ENCODE measurements around the gene BCORL1.

Gene BCORL1

GRCh38 chrX:129979207-129979920 lies 3.1 kb upstream of the BCORL1 start:
- TF ChIP-seq, protein P1, sequence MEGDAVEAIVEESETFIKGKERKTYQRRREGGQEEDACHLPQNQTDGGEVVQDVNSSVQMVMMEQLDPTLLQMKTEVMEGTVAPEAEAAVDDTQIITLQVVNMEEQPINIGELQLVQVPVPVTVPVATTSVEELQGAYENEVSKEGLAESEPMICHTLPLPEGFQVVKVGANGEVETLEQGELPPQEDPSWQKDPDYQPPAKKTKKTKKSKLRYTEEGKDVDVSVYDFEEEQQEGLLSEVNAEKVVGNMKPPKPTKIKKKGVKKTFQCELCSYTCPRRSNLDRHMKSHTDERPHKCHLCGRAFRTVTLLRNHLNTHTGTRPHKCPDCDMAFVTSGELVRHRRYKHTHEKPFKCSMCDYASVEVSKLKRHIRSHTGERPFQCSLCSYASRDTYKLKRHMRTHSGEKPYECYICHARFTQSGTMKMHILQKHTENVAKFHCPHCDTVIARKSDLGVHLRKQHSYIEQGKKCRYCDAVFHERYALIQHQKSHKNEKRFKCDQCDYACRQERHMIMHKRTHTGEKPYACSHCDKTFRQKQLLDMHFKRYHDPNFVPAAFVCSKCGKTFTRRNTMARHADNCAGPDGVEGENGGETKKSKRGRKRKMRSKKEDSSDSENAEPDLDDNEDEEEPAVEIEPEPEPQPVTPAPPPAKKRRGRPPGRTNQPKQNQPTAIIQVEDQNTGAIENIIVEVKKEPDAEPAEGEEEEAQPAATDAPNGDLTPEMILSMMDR (conservative IDR thresholded peaks at IDR 0.05; ENCODE audit: control insufficient read depth, insufficient read depth, low read depth, low read length) = no peak
- H3K4me3 ChIP-seq (ENCODE audit: control insufficient read depth, low read depth, low read length) = no peak overlapping the region
- DNase-seq (ENCODE audit: low read depth) = no peak

DNA sequence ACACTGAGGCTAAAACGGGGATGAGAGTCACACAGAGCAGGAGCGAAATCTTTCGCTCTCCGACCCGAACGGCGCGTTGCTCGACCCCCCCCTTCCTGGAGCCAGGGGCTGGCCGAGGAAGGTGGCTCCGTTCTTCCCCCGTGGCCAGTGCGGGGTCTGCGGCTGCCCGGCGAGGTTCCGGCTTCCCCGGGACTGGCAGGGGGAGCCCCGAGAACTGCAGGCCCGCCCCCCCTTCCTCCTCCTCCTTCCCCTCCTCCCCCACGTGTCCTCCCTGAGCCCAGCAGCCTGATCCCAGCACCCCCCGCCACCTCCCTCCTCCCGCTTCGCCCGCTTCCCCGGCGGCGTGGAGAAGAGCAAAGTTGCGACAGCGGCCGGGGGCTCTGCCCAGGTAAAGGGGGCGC lies 2.4 kb upstream of the BCORL1 start:
- H3K4me3 ChIP-seq (ENCODE audit: control insufficient read depth, low read depth, low read length) = peak overlapping the region; percentile 21
- TF ChIP-seq, protein P1 (conservative IDR thresholded peaks at IDR 0.05; ENCODE audit: control insufficient read depth, insufficient read depth, low read depth, low read length) = no peak
- no peak for DNase-seq (ENCODE audit: low read depth)

- peak overlapping the region; percentile 49 for H3K4me3 ChIP-seq (ENCODE audit: control insufficient read depth, low read depth, low read length)
- TF ChIP-seq, protein P1 (conservative IDR thresholded peaks at IDR 0.05; ENCODE audit: control insufficient read depth, insufficient read depth, low read depth, low read length) = no peak
- DNase-seq (ENCODE audit: low read depth) = no peak
Measured at GRCh38 chrX:129980540-129981199, 1.8 kb upstream of the BCORL1 start.

- TF ChIP-seq, protein P1 (conservative IDR thresholded peaks at IDR 0.05; ENCODE audit: control insufficient read depth, insufficient read depth, low read depth, low read length) = no peak
- no peak for DNase-seq (ENCODE audit: low read depth)
- H3K4me3 ChIP-seq (ENCODE audit: control insufficient read depth, low read depth, low read length) = peak overlapping the region; percentile 49
Measured at GRCh38 chrX:129981200-129981553, 1.3 kb upstream of the BCORL1 start.

- H3K4me3 ChIP-seq (ENCODE audit: control insufficient read depth, low read depth, low read length) = peak overlapping the region; percentile 49
- TF ChIP-seq, protein P1 (conservative IDR thresholded peaks at IDR 0.05; ENCODE audit: control insufficient read depth, insufficient read depth, low read depth, low read length) = no peak
Measured at GRCh38 chrX:129981752-129982299, 609 bp upstream of the BCORL1 start.

DNA sequence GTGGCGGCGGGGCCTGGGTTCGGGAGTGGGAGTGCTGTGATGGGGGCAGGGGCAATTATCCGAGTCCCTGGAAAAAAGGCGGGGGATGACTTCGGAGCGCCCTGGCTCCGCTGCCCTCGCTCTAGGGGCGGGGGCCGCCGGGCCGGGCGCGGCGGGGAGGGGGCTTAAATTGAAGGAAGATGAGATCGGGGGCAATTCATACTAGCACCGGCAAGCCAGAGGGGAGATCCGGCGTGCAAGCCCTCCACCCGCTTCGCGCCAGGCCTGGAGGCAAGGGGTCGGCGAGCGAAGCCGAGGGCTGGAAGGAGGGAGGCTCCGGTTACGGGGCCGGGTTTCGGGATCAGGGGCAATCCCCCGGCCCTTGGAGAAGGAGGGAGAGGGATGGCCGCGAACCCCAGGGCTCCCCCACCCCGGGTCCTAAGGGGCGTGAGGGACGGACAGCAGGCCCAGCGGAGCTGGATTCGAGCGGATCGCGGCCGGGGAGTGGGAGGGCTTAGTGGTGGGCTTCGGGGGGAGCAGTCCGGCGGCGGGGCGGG lies 1.2 kb downstream of the BCORL1 start:
- no peak for DNase-seq (ENCODE audit: low read depth)
- H3K4me3 ChIP-seq (ENCODE audit: control insufficient read depth, low read depth, low read length) = no peak overlapping the region
- TF ChIP-seq, protein P1 (conservative IDR thresholded peaks at IDR 0.05; ENCODE audit: control insufficient read depth, insufficient read depth, low read depth, low read length) = no peak

More at GRCh38 chrX:129981752-129982299, 609 bp upstream of the BCORL1 start:
- no peak for DNase-seq (ENCODE audit: low read depth)
